Measurements from ENCODE around the gene GNAI2. TPM values are rescaled to one million over a fixed set of nuclear protein-coding genes. Genes with fewer than 3 reads are reported as not detected.
A peak's percentile ranks its signal among the peaks of the same experiment; 100 is the strongest.
"Not testable (repeated sequence)": the region's sequence is repeated elsewhere in the genome, so short reads cannot be mapped to it uniquely, and the experiment has no call there.

The GNAI2 gene
- total and polyA plus RNA-seq, 12 donors: 107 to 270 (median 146) TPM

DNA sequence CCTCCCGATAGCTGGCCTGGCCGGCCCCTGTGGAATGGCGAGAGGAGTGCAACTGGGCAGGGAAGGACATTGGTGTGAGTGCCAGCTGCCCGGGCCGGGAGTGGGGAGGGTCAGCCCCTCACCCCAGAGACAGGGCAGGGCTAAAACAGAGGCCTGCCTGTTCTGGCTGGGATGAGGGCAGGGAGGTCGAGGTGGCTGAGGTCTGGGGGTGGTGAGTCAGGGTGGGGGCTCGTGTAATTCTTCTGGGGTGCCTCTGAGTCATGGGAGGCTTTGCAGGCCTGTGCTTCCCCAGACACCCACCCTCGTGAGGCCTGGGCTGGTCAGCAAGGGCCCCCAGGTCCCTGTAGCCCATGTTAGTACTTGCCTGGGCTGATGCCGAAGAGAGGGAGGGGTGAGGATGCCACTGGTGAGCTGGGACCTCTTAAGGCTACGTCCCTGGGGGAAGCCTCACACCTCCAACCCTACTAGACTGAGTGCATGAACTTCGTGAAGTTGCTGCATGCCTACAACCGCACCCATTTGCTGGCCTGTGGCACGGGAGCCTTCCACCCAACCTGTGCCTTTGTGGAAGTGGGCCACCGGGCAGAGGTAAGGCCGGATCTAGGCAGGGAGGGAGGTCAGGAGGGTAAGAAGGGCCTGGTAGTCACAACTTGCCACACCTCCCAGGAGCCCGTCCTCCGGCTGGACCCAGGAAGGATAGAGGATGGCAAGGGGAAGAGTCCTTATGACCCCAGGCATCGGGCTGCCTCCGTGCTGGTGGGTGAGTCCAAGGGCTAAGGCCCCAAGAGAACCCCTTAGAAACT lies 34.6 kb downstream of the GNAI2 start:
- Histone ChIP-seq H3K4me1 (peaks cover 8 to 76% (median 55%) of the 10 kb centered on the region in 9 donors), H3K4me3 (no peak overlapping the region), H3K27ac (peak overlapping the region in 3 of 10 donors; percentile 81 to 96 (median 94)), H3K27me3 (peaks cover 0 to 39% (median 10%) of the 10 kb centered on the region in 7 donors), H3K36me3 (no peaks in the 10 kb centered on the region), H3K9me3 (no peaks in the 10 kb centered on the region)
- ATAC-seq: no peak
- peak in 1 of 2 donors; percentile 21 for DNase-seq
- 84 to 85% methylated on average over 19 of the region's 19 CpGs for whole genome bisulfite sequencing, 2 donors
- intact Hi-C loops (cut with DNase I): loop anchor here in 5 of 10 donors (1.0 to 10.0 kb wide), 8 partner anchors 42 to 148 kb away; partner anchors contain the start of genes GNAT1 (in 1 of the 5) and HYAL2 (in 1 of the 5)
- TF ChIP-seq, protein P1, sequence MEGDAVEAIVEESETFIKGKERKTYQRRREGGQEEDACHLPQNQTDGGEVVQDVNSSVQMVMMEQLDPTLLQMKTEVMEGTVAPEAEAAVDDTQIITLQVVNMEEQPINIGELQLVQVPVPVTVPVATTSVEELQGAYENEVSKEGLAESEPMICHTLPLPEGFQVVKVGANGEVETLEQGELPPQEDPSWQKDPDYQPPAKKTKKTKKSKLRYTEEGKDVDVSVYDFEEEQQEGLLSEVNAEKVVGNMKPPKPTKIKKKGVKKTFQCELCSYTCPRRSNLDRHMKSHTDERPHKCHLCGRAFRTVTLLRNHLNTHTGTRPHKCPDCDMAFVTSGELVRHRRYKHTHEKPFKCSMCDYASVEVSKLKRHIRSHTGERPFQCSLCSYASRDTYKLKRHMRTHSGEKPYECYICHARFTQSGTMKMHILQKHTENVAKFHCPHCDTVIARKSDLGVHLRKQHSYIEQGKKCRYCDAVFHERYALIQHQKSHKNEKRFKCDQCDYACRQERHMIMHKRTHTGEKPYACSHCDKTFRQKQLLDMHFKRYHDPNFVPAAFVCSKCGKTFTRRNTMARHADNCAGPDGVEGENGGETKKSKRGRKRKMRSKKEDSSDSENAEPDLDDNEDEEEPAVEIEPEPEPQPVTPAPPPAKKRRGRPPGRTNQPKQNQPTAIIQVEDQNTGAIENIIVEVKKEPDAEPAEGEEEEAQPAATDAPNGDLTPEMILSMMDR (IDR thresholded peaks at IDR 0.05): no peak

DNA sequence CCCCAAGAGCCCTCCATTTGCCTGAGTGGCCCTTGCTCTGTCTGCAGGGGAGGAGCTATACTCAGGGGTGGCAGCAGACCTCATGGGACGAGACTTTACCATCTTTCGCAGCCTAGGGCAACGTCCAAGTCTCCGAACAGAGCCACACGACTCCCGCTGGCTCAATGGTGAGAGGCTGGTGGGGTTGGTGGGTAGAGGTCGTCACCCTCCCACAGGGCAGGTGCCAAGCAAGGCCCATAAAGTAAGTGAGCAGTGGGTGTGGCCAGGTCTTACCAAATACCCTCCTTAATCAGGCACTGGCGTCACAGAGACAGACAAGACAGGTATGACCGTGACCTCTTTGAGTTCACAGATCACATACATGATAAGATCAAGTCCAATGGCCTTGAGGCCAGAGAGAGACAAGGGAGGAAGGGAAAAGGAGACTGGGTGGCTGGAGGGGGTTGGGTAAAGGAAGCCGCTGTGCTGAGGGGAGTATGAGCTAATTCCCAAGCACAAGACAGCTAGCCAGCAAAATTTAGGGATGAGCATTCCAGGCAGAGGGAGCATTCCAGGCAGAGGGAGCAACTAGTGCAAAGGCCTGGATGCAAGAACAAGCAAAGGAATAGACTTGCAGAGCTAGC lies 35.4 kb downstream of the GNAI2 start:
- Histone ChIP-seq H3K27me3 (peaks cover 0 to 47% (median 10%) of the 10 kb centered on the region in 7 donors), H3K4me3 (no peak overlapping the region), H3K9me3 (no peaks in the 10 kb centered on the region), H3K4me1 (peaks cover 5 to 68% (median 52%) of the 10 kb centered on the region in 9 donors), H3K27ac (no peak overlapping the region), H3K36me3 (peaks cover 0 to 4% (median 0%) of the 10 kb centered on the region in 9 donors)
- TF ChIP-seq, protein P1 (IDR thresholded peaks at IDR 0.05): no peak
- intact Hi-C loops (cut with DNase I): loop anchor here in 5 of 10 donors (1.0 to 10.0 kb wide), 8 partner anchors 43 to 149 kb away; partner anchors contain the start of genes GNAT1 (in 1 of the 5) and HYAL2 (in 1 of the 5)
- 76 to 87% methylated on average over 10 of the region's 10 CpGs for WGBS, 2 donors
- ATAC-seq: no peak
- no peak for DNase-seq

DNA sequence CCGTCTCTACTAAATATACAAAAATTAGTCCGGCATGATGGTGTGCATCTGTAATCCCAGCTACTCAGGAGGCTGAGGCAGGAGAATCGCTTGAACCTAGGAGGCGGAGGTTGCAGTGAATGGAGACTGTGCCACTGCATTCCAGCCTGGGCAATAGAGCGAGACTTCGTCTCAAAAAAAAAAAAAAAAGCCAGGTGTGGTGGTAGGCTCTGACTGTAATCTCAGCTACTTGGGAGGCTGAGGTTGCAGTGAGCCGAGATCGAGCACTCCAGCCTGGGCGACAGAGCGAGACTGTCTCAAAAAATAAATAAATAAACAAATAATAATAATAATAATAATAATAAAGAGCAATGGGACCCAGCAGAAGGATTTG lies 36.5 kb downstream of the GNAI2 start:
- ATAC-seq, H3K9me3 ChIP-seq, H3K36me3 ChIP-seq, DNase-seq, H3K27ac ChIP-seq: not testable (repeated sequence)
- peak overlapping the region in 1 of 10 donors; percentile 45 for H3K4me3 ChIP-seq
- H3K4me1 ChIP-seq: peaks cover 2 to 60% (median 46%) of the 10 kb centered on the region in 9 donors
- 70 to 73% methylated on average over 10 of the region's 10 CpGs for WGBS, 2 donors
- peaks cover 0 to 48% (median 10%) of the 10 kb centered on the region in 7 donors for H3K27me3 ChIP-seq
- intact Hi-C loops (cut with DNase I): loop anchor here (2.0 to 10.0 kb wide), 10 partner anchors 45 to 154 kb away; partner anchors contain the start of genes GNAT1 (in 1 of the 10) and HYAL2 (in 1 of the 10)

DNA sequence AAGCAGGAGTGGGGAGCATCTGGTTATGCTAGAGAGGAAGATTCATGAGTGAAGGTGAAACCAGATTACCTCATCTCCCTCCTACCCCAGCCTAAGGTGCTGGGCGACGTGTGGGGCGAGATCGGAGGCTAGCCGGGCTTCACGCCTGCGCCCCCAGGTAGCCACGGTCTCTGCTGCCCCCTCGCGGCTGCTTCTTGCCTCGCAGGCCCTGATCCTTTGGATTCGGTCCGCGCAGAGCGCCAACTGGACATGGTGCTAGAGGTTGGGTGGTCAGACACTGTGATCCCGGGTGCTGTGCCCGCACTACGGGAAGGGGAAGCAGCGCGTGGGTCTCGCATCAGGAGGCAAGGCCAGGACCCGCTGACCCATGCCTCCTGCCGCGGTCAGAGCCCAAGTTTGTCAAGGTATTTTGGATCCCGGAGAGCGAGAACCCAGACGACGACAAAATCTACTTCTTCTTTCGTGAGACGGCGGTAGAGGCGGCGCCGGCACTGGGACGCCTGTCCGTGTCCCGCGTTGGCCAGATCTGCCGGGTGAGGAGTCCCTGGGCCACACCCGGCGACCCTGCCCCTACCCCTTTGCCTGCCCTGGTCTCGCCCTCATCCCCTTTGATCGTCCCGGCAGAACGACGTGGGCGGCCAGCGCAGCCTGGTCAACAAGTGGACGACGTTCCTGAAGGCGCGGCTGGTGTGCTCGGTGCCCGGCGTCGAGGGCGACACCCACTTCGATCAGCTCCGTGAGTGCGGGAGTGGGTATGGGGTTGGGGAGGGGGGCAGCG lies 37.1 kb downstream of the GNAI2 start:
- DNase-seq: peak; percentile 83 to 90
- WGBS, 2 donors: 6% methylated on average over 61 of the region's 61 CpGs
- Histone ChIP-seq H3K27ac (peak overlapping the region in 5 of 10 donors; percentile 1 to 44 (median 41)), H3K27me3 (peaks cover 0 to 47% (median 10%) of the 10 kb centered on the region in 7 donors), H3K36me3 (peaks cover 0 to 8% (median 0%) of the 10 kb centered on the region in 9 donors), H3K4me3 (peak overlapping the region in 9 of 10 donors; percentile 18 to 54 (median 38)), H3K9me3 (no peaks in the 10 kb centered on the region), H3K4me1 (peaks cover 2 to 60% (median 42%) of the 10 kb centered on the region in 9 donors)
- TF ChIP-seq, protein P1 (IDR thresholded peaks at IDR 0.05): peak; percentile 96 to 99 (median 98)
- ATAC-seq: peak; percentile 43 to 84 (median 70)
- intact Hi-C loops (cut with DNase I): loop anchor here (1.0 to 10.0 kb wide), 13 partner anchors 46 to 154 kb away; partner anchors contain the start of genes GNAT1 (in 1 of the 10) and HYAL2 (in 1 of the 10)

Measured in heart right ventricle (tissue), 16 donors.